Activated CD4-positive, alpha-beta T cell treated with anti-CD3 and anti-CD28 coated beads, Interleukin-2, amount 50 U/mL, for 4 hours (primary cell): ENCODE results near the gene ORMDL3.

ENCODE experiments used
- DNase-seq, 2 experiments: peaks; one replicate each; pipeline ENCODE4 v3.0.0-alpha.2; 2020

Gene ORMDL3, protein sequence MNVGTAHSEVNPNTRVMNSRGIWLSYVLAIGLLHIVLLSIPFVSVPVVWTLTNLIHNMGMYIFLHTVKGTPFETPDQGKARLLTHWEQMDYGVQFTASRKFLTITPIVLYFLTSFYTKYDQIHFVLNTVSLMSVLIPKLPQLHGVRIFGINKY

DNA sequence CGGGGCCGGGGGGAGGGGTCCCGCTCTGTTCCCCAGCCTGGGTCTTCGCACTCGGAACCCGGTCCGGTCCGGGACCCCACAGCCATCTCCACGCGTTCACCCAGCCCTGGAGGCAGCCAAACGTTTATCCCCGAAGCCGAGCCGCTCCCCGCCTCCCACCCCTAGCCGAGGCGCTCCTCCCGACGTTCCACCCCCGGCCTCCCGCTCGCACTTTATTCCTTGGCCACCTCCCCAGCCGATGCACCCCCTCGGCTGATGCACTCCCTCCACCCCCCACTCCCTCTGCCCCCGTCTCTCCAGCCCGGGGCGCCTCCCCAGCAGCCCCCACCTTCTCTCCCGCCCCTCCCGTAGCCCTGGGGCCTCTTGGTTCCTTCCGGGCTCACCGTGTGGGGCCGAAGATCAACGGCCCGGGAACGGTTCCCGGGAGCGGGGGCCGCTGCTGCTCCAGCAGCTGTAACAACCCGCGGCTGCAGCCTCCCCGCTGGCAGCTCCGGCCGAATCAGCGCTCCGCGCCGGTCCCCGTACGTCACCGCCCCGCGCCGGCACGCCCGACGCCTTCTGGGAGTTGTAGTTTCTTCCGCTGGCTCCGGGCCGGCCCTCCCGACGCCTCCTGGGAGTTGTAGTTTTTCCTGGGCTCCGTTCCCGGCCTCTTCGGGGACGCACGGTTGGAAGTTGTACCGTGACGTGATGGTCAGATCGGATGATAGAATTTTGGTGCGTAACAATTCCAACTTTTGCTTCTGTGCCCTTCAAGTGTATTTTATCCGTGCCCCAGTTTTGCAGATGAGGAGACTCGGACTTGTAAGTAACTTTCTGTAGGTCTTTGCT lies at the start of gene ORMDL3, which contains the start of gene LRRC3C:
TSS of gene ORMDL3 (minus strand) at position 501 of the 828 bp plus-strand sequence. CDS start 3,398 bp downstream, outside the sequence.
TSS of gene LRRC3C (plus strand) at position 632 of the 828 bp plus-strand sequence. CDS start 13,792 bp downstream, outside the sequence.
- peak; percentile 85 to 87 for DNase-seq

DNA sequence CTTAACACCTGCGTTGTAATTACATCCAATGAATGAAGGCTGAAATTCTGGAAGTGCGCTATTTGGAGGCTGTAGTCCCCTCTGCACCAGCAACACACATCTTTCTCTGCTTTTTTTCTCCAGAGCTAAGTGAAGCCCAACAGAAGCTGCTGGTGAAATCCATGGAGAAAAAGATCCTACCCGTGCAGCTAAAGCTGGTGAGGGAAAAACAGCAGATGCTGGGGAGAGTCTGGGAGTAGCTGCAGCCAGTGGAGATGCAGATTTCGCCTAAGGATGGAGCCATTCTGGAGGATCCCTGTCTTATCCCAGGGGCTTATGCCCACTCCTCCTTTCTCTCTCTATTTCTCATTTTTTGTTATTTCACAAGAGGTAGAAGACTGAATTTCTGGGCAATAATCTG lies 48.4 kb upstream of the ORMDL3 start:
- no peak for DNase-seq

DNA sequence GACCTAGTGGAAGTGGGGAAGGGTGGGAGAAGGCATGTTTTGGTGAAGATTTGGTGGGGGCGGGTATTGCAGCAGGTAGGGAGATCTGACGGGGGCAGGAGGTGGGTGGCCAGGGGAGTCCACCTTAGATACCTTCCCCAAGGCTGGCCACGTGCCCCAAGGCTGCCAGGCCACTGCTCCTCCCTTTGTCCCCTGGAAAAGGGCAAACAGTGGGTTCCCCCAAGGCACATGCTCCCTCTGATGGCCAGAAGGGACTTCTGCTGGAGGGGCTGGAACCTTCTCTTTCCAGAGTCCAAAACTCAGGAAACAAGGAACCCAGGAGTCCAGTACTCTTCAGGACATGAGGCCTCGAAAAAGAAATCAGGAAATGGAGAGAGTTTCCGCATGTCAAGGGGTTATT lies 47.0 kb upstream of the ORMDL3 start:
- no peak for DNase-seq

DNA sequence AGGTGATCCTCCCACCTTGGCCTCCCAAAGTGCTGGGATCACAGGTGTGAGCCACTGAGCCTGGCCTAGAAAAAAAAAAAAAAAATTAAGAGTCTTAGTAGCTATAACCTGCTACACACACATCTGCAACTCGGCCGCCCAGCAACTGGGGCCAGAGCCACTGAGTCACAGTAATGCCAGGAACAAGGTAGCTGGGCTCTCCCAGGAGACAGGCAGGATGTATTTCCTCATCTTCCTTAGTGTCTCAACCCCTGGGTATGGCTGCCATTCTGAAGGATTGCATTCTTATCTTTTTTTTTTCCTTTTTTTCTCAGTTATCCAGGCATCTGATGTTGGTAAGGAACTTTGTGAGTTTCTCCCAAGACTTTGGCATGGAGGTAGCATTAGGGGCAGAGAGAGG lies 46.1 kb upstream of the ORMDL3 start:
- no peak for DNase-seq

DNA sequence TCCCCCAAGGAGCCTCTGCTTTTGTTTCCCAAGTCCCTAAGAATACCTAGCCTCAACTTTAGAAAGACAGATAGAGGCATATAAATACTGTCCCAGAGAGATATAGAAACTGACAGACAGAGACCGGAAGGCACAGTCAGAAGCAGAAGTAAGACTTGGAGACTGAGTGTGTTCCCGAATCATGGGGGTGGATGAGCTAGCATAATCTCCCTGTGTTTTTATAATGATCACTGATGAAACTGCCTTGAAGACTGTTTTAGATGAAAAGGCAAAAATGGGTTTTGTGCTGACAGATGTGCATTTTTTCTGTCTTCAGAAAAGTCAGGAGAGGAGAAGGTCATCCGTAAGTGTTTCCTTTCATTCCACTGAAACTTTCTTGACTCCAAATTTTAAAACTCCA lies 44.9 kb upstream of the ORMDL3 start:
- DNase-seq: no peak

DNA sequence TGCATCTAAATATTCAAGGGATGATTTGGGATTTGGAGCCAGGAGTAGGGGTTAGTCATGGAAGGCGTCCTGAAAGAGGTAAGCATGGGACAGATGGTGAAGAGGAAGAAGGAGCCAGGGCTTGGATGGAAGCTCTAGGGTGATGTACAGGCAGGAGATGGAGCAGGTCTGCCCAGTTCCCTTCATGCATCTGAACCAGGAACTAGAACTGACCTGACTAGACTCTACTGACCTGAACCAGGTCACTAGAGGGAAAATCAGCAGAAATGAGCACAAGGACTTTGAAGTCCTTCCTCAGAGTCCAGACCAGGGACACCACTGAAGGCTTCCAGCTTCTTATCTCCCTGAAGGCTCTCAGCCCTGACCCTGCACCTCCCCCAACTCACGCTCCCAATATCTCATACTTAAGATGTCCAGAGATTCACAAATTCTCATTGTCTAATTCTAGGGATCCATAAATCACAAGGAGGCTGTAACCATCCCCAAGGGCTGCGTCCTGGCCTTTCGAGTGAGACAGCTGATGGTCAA lies 43.7 kb upstream of the ORMDL3 start:
- no peak for DNase-seq

DNA sequence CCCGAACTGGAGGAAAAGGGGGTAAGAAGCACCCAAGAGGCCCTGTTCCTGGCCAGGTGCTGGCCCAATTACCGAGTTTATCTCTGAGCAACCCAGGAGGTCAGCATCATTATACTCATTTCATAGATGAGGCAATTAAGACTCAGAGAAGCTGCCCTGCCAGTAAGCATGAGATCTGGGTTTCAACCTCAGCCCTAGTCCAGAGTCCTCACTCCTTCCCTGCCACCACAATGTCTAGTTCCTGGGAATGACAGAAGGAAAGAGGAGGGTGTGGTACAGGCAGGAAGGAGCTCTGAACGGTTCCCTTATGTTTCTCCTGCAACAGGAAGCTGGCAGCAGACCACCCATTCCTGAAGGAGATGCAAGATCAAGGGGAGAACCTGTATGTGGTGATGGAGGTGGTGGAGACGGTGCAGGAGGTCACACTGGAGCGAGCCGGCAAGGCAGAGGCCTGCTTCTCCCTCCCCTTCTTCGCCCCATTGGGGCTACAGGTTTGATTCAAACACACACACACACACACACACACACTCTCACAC lies 42.8 kb upstream of the ORMDL3 start:
- DNase-seq: no peak

DNA sequence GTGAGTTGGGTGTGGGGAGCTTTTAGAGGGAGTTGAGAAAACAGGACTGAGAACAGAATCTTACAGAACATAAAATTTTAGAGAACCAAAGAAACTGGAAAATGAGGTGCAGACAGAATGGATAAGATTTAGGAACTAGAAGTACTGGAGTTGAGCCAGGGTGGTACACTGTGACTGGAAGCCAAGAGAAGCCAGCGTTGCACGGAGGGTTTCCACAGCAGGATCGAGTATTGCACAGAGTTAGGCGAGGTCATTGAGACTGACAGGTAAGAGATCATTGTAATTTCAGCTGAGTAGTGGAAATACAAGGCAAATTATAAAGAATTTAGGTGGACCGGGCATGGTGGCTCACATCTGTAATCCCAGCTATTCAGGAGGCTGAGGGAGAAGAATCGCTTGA lies 42.0 kb upstream of the ORMDL3 start:
- DNase-seq: no peak

DNA sequence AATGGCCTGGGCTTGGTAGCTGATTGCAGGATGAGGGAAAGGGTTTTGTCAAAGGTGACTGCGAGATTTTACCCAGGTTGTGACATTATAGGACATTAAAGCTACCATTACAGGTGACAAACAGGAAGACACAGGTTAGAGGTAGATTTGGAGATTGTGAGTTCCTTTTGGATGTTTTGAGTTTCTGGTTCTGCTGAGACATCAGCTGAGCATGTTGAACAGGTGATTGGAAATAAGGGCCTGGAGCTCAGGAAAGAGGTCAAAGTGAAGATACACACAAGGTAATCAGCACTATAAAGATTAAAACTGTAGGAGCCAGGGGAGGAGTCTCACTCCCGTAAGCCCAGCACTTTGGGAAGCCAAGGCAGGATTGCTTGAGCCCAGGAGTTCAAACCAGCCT lies 41.4 kb upstream of the ORMDL3 start:
- DNase-seq: no peak

DNA sequence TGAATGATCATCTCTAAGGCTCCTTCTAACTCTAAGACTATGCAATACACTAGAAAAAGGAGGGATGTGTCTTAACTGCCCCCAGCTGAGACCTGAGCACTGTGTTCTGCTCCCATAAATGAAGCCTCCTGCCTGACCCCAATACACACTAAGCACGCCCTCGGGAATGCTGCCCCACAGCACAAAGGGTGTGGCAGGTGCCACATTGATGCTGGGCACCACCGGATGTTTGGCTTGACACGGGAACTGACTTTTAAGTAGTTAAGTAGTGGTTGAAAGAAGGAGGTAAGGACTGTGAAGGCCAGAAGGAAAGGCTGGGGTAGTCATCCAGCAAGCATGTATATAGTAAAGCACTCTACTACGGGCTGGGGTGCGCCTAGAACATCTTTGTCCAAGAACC lies 39.4 kb upstream of the ORMDL3 start:
- DNase-seq: no peak

DNA sequence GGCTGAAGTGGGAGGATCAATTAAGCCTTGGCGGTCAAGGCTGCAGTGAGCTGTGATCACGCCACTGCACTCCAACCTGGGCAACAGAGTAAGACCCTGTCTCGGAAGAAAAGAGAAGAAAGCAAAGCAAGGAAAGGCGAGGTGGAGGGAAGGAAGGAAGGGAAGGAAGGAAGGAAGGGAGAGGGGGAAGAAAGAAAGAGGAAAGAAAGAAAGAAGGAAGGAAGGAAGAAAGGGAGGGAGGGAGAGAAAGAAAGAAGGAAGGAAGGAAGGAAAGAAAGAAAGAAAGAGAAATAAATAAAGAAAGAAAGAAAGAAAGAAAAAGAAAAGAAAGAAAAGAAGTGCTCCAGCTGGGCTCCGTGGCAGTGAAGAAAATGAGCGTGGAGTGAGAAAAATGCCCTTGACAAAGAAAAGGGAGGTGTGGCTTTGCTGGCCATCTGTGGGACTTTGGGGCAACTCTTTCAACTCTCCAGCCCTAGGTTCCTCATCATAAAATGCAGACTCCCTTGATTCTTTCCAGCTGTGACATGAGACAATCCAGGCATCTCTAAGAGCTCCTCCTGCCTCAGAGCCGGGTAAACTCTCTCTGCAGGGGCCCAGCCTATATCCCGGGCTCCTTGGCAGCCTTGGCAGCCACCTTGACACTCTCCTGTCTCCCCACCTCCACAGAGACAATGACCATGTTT lies 37.8 kb upstream of the ORMDL3 start:
- DNase-seq: no peak

DNA sequence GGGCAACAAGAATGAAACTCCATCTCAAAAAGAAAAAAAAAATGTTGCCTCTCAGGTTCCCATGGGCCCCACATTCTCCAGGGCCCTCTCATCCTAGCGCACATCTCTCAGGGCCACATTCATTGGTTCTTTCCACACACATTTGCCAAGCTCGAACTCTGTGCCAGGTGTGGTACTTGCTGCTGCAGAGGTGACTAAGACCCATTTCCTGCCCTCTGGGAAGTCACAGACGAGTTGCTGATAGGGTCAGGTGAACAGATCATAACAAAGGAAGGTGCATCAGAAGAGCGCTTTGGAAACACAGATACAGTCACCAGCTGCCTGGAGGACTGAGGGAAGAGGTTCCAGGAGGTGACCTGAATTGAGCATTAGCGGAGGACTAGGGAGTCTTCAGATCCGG lies 36.4 kb upstream of the ORMDL3 start:
- peak; percentile 44 to 46 for DNase-seq

DNA sequence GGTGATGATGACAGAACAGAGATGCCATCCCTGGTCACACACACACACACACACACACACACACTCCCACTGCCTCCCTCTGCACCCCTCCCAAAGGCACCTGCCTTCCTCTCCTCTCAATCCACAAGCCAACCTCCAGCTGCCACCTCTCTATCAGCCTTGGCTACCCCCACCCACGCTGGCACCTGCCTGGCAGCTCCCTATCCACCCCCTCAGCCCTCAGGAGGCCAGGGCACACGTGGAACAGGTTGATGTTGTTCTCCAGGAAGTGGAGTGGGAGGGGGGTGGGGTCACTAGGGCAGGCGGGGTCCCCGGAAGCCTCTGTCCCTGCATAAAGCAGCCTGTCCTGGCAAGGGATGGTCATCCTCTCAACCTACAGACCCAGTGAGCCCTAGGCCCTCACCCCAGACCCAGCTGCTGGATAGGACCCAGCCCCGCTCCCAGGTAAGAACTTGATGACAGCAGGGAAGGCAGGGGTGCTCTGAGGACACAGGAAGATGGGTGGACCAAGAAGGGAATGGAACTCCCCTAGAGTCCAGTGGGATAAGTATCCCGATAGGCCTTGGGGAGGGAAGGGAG lies 35.3 kb upstream of the ORMDL3 start, which contains the start of gene GSDMA:
TSS of gene GSDMA (plus strand) at position 363 of the 579 bp plus-strand sequence. CDS start 2,684 bp downstream, outside the sequence.
- DNase-seq: peak in 1 of 2 experiments; percentile 18

DNA sequence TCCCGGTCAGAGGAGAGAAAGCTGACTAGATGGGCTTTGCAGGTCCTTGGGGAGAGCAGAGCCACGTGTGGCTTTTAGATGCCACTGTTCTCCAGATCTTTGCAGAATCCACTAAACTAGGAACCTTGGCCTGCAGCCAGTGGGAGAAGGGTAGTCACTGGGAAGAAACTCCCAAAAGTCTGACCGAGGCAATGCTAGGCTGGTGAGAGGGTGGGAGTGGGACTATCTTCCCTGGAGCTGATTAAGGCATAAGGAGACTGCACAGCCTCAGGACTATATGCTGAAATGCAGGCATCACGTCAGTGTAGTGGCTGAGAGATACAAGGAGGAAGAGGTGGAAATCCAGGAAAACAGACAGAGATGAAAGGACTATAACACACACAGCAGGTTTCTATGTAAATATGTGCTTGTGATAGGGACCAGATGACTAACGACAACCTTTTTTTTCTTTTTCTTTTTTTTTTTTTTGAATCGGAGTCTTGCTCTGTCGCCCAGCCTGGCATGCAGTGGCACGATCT lies 33.2 kb upstream of the ORMDL3 start:
- no peak for DNase-seq

DNA sequence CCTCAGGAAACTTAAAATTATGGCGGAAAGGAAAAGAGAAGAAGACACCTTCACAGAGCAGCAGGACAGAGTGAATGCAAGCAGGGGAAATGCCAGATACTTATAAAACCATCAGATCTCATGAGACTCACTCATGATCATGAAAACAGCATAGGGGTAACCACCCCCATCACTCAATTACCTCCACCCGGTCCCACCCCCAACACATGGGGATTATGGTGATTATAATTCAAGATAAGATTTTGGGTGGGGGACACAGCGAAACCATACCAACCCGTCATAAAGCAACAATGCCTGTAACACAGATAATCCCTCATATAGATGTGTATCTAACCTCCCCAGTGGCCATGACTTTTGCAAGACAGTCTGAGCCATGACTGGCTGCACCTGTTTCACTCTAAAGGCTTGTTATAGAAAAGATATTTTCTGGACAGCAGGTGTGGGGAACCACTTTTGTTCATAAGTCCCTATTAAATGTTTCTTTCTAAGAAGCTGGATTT lies 28.4 kb upstream of the ORMDL3 start:
- no peak for DNase-seq

DNA sequence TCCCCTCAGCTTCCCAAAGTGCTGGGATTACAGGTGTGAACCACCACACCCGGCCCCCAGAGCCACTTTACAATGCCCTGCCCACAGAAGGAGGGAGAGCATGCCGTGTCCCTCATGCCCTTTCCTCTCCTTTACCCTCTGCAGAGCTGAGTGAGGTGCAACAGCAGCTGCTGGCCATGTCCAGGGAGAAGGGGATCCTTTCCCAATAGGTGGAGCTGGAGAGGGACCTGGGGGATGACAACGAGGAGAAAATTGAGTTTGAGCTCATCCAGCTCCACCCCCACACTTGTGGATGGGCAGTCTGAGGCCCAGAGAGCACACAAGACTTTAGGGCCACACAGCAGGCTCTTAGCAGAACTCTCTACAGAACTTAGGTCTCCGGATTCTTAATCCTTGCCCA lies 27.5 kb upstream of the ORMDL3 start:
- DNase-seq: no peak

DNA sequence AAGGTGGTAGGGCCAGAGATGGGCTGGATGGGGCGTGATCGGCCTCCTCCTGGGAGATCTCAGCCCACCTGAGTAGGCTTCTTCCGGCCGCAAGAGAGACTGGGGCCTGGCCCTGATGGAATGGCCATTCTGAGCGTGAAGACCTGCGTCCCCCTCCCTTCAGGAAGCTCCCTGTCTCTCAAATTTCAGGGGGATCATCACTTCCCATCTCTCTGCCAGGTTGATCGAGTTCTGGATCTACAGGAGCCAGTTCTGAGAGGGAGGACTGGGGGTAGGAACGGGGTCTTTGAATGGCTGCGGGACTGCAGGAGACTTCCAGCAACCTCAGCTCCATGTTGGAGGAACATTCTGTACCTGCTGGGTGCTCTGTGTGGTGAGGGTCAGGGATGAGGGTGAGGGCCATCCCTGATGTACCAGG lies 26.1 kb upstream of the ORMDL3 start:
- DNase-seq: no peak

DNA sequence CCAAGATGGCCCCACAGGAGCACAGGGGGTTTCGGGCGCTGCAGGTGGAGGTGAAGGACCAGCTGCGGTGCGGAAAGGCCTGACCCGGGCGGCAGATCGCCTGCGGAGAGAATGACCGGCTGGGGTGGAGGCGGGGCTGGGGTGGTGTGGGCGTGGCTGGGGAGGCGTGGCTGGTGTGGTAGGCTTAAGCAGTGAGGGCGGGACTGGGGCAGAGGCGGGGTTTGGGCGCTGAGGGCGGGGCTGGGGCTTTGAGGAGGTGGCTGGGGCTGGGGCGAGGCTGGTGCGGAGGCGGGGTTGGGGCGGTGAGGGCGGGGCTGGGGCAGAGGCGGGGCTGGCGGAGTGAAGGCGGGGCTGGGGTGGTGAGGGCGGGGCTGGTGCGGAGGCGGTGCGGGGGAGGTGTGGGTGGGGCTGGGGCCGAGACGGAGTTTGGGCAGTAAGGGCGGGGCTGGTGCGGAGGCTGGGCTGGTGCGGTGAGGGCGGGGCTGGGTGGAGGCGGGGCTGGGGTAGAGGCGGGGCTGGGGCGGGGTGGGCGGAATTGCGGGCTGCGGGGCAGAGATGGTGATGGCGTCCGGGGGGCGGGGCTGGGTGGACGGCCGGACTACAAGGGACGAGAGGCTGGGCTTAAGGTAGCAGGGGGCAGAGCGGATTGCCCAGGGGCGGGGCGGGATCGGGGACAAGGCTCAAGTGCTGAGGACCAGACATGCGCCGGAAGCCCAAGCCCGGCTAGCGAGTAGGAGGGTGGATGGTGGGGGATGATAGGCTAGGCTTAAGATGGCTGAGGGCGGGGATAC lies 25.5 kb upstream of the ORMDL3 start:
- DNase-seq: peak; percentile 98

DNA sequence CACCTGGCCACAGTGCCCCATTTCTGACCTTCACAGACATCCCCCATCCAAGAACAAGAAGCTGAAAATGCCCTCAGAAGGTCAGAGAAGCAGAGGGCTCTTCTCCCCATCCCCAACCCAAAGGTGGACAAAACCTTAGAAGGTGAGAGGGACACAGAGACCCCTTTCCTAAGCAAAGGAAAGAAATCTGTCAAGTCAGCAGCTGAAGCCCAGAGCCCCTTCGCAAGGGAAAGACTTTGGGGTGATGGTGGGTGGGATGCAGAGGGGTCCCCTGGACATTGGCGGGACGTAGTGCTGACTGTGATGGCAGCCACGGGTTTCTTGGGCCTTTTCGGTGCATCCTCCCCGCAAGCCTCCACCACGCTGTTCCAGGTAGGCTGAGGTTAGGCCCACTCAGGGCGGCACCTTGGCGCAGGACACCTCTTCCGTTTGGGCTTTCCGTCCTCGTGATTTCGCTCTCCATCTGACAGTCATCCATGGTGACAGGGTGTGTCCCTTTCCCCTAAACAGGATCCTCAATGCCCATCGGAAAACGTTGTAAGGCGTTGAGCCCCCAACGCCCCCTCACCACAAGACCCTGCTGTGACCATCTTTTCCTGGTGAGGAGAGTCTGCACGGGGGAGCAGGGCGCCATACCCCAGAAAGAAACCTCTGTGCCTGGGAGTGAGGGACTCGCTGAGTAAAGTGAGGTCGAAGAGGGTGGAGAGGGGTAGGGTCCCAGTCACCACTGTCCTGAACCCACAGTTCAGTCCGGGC lies 24.7 kb upstream of the ORMDL3 start:
- no peak for DNase-seq

DNA sequence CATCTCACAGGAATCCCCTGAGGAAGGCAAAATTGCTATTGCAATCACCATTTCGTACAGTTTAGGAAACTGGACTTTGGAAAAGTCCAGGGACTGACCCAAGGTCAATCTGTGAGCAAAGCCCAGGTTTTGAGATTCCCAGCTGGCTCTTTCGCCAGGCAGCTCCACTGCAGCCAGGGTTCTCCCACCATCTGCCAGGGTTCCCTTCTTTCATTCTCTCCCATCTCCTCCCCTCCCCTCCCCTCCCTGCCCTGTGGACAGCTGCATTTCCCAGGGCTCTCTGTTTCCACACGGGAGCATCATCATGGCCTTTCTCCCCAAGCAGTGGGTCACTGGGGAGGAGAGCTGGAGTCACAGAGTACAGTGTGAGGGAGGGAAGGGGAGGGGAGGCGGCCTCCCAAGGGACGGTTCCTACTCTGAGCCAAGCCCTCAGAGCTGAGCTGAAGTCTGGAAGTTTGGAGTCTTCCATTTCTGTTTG lies 23.5 kb upstream of the ORMDL3 start:
- DNase-seq: no peak

DNA sequence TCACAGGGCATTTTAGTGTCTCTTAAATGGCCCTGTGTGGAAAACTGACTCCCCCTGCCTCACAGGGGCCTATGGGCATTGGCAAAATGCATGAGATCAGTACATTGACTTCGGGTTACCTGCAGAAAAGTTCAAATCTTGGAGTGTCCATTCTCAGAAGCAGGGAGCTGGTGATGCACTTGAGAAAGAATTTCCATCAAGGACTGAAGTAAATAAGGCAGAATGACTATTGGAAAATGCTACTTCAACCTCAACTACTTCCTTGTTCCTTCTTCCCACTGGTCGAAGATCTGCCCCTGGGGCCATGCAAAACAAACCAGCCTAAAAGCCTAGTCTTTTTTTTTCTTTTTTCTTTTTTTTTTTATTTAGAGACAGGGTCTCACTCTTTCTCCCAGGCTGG lies 21.6 kb upstream of the ORMDL3 start:
- DNase-seq: no peak
